GM18951 (cell line): ENCODE results near the gene ATRX.
"Not testable (repeated sequence)": the region's sequence is repeated elsewhere in the genome, so short reads cannot be mapped to it uniquely, and the experiment has no call there.

ENCODE experiments used
- POLR2A ChIP-seq: IDR thresholded peaks from 4 replicates; pipeline ENCODE4 v1.6.1; 2011; ENCODE audit warnings: mild to moderate bottlenecking; ENCODE audit not compliant: insufficient read length, insufficient read depth; ENCODE audit errors: extremely low read depth
- in situ Hi-C: fragments of 300-500 bp; cut with MboI; formaldehyde crosslinking; loops from one replicate; pipeline ENCODE4 v1.12.0; 2022; ENCODE audit warnings: low sequenced_read_pairs, mixed read lengths, inconsistent platforms; ENCODE audit not compliant: unreplicated experiment

Gene ATRX

GRCh38 chrX:77785486-77786364, at the start of gene ATRX:
Gene ATRX, minus strand, starts transcription at chrX:77786216. Its CDS starts 215 bp downstream, at chrX:77786001.
- in situ Hi-C loops: no loop called here
- TF ChIP-seq POLR2A: peak; percentile 78

GRCh38 chrX:77831544-77831943, 45.5 kb upstream of the ATRX start:
- in situ Hi-C loops: not testable (repeated sequence)

- in situ Hi-C loops: not testable (repeated sequence)
Measured at GRCh38 chrX:77821989-77822388, 36.0 kb upstream of the ATRX start.

GRCh38 chrX:77820091-77820727, 34.2 kb upstream of the ATRX start:
- TF ChIP-seq POLR2A: no peak
- in situ Hi-C loops: no loop called here

- TF ChIP-seq POLR2A: no peak
- in situ Hi-C loops: no loop called here
Measured at GRCh38 chrX:77814210-77814609, 28.2 kb upstream of the ATRX start.

GRCh38 chrX:77802201-77802600, 16.2 kb upstream of the ATRX start:
- in situ Hi-C loops: no loop called here

GRCh38 chrX:77795124-77795523, 9.1 kb upstream of the ATRX start:
- no peak for TF ChIP-seq POLR2A

More at GRCh38 chrX:77802201-77802600, 16.2 kb upstream of the ATRX start:
- no peak for TF ChIP-seq POLR2A

GRCh38 chrX:77793946-77794345, 7.9 kb upstream of the ATRX start:
- TF ChIP-seq POLR2A: no peak
- in situ Hi-C loops: no loop called here

More at GRCh38 chrX:77795124-77795523, 9.1 kb upstream of the ATRX start:
- in situ Hi-C loops: no loop called here

GRCh38 chrX:77788050-77788449, 2.0 kb upstream of the ATRX start:
- in situ Hi-C loops: no loop called here
- no peak for TF ChIP-seq POLR2A

GRCh38 chrX:77786365-77786680, 307 bp upstream of the ATRX start:
- in situ Hi-C loops: no loop called here
- TF ChIP-seq POLR2A: no peak

- in situ Hi-C loops: no loop called here
- TF ChIP-seq POLR2A: no peak
Measured at GRCh38 chrX:77779695-77780094, 6.3 kb downstream of the ATRX start.

- TF ChIP-seq POLR2A: no peak
- in situ Hi-C loops: no loop called here
Measured at GRCh38 chrX:77776659-77777058, 9.4 kb downstream of the ATRX start.

- TF ChIP-seq POLR2A: no peak
- in situ Hi-C loops: no loop called here
Measured at GRCh38 chrX:77771601-77772000, 14.4 kb downstream of the ATRX start.

GRCh38 chrX:77768787-77769186, 17.2 kb downstream of the ATRX start:
- in situ Hi-C loops: no loop called here
- TF ChIP-seq POLR2A: no peak

GRCh38 chrX:77766212-77766611, 19.8 kb downstream of the ATRX start:
- in situ Hi-C loops: not testable (repeated sequence)
